ENCODE data around the gene POLL.

Gene POLL

GRCh38 chr10:101573885-101574753 lies 13.9 kb downstream of the POLL start:
- H3K9me3 ChIP-seq (ENCODE audit: severe bottlenecking), result peaks cover 9% of the 10 kb centered on the region
- H3K27me3 ChIP-seq (ENCODE audit: insufficient read depth, low read depth, severe bottlenecking), result no peaks in the 10 kb centered on the region
- no peak for DNase-seq
- H3K27ac ChIP-seq, result no peak overlapping the region
- no peak for TF ChIP-seq CTCF (IDR thresholded peaks at IDR 0.05; ENCODE audit: low read depth, low read length)
- H3K36me3 ChIP-seq, result no peaks in the 10 kb centered on the region
- no peak overlapping the region for H3K4me3 ChIP-seq (ENCODE audit: low read depth, low read length)

- Histone ChIP-seq H3K4me3 (ENCODE audit: low read depth, low read length) (no peak overlapping the region), H3K36me3 (no peaks in the 10 kb centered on the region), H3K9me3 (ENCODE audit: severe bottlenecking) (peaks cover 9% of the 10 kb centered on the region), H3K27me3 (ENCODE audit: insufficient read depth, low read depth, severe bottlenecking) (no peaks in the 10 kb centered on the region), H3K27ac (no peak overlapping the region)
- DNase-seq, result no peak
- TF ChIP-seq CTCF (IDR thresholded peaks at IDR 0.05; ENCODE audit: low read depth, low read length), result no peak
Measured at GRCh38 chr10:101572785-101573184, 15.3 kb downstream of the POLL start.

GRCh38 chr10:101572126-101572525 lies 15.9 kb downstream of the POLL start:
- Histone ChIP-seq H3K4me3 (ENCODE audit: low read depth, low read length) (no peak overlapping the region), H3K9me3 (ENCODE audit: severe bottlenecking) (peaks cover 8% of the 10 kb centered on the region), H3K36me3 (no peaks in the 10 kb centered on the region), H3K27me3 (ENCODE audit: insufficient read depth, low read depth, severe bottlenecking) (no peaks in the 10 kb centered on the region), H3K27ac (no peak overlapping the region)
- no peak for DNase-seq
- no peak for TF ChIP-seq CTCF (IDR thresholded peaks at IDR 0.05; ENCODE audit: low read depth, low read length)

GRCh38 chr10:101571271-101571925 lies 16.7 kb downstream of the POLL start:
- Histone ChIP-seq H3K4me3 (ENCODE audit: low read depth, low read length) (no peak overlapping the region), H3K9me3 (ENCODE audit: severe bottlenecking) (peaks cover 6% of the 10 kb centered on the region), H3K27ac (no peak overlapping the region), H3K27me3 (ENCODE audit: insufficient read depth, low read depth, severe bottlenecking) (no peaks in the 10 kb centered on the region), H3K36me3 (no peaks in the 10 kb centered on the region)
- TF ChIP-seq CTCF (IDR thresholded peaks at IDR 0.05; ENCODE audit: low read depth, low read length), result no peak
- no peak for DNase-seq

GRCh38 chr10:101570428-101571270 lies 17.4 kb downstream of the POLL start:
- Histone ChIP-seq H3K36me3 (no peaks in the 10 kb centered on the region), H3K27me3 (ENCODE audit: insufficient read depth, low read depth, severe bottlenecking) (no peaks in the 10 kb centered on the region), H3K27ac (no peak overlapping the region), H3K4me3 (ENCODE audit: low read depth, low read length) (peak overlapping the region; percentile 92), H3K9me3 (ENCODE audit: severe bottlenecking) (peaks cover 6% of the 10 kb centered on the region)
- no peak for DNase-seq
- TF ChIP-seq CTCF (IDR thresholded peaks at IDR 0.05; ENCODE audit: low read depth, low read length), result no peak

Data from WERI-Rb-1 (cell line).